ENCODE data around the gene TULP4. TPM values are rescaled to one million over a fixed set of nuclear protein-coding genes. Genes with fewer than 3 reads are reported as not detected.

Gene TULP4
- total RNA-seq, 1 experiment from 2014 or later = 64.6 TPM

GRCh38 chr6:158465747-158466146 lies 153.5 kb downstream of the TULP4 start:
- Histone ChIP-seq H2AFZ (ENCODE audit: low read length) (no peak overlapping the region), H3K79me1 (ENCODE audit: insufficient read depth, low read depth, low read length, poor library complexity, severe bottlenecking) (no peaks in the 10 kb centered on the region), H4K91ac (ENCODE audit: insufficient read length, low read depth, low read length) (no peak overlapping the region), H2BK12ac (ENCODE audit: insufficient read length, low read depth, low read length) (peak overlapping the region; percentile 92), H3K4me1 (ENCODE audit: insufficient read depth, low read length) (peaks cover 12% of the 10 kb centered on the region; the same call in 1 of the 2 replicates), H3K27ac (ENCODE audit: insufficient read length, low read depth, low read length) (no peak overlapping the region), H3K56ac (ENCODE audit: insufficient read length, low read depth, low read length) (no peak overlapping the region), H2BK120ac (ENCODE audit: low read depth, low read length, poor library complexity, severe bottlenecking) (no peak overlapping the region), H3K18ac (ENCODE audit: insufficient read length, low read depth, low read length) (peak overlapping the region; percentile 62), H3K27me3 (ENCODE audit: insufficient read depth, low read length) (peaks cover 41% of the 10 kb centered on the region), H3K23ac (ENCODE audit: insufficient read length, low read depth, low read length) (no peak overlapping the region), H4K8ac (replicated peaks; ENCODE audit: insufficient read length, low read depth, low read length) (no peak overlapping the region), H3K9me3 (ENCODE audit: control insufficient read depth, low read depth, low read length) (no peaks in the 10 kb centered on the region), H3K9ac (ENCODE audit: extremely low read depth, insufficient read length, low read length) (no peak overlapping the region), H4K20me1 (ENCODE audit: control insufficient read depth, insufficient read depth, insufficient read length) (no peaks in the 10 kb centered on the region), H3K23me2 (ENCODE audit: insufficient read length, low read depth, low read length, poor library complexity, severe bottlenecking) (no peaks in the 10 kb centered on the region), H2BK20ac (ENCODE audit: low read depth, low read length, poor library complexity, severe bottlenecking) (no peak overlapping the region), H2AK5ac (ENCODE audit: insufficient read length, low read length) (no peak overlapping the region), H3K79me2 (ENCODE audit: insufficient read depth, low read length) (no peaks in the 10 kb centered on the region), H3T11ph (ENCODE audit: low read length) (no peak overlapping the region), H3K4me2 (ENCODE audit: insufficient read depth, insufficient read length, low read length) (no peak overlapping the region), H2BK15ac (ENCODE audit: low read depth, low read length) (no peak overlapping the region), H2BK5ac (ENCODE audit: insufficient read length, low read length) (no peak overlapping the region), H4K5ac (ENCODE audit: insufficient read length, low read depth, low read length) (no peak overlapping the region), H3K14ac (ENCODE audit: insufficient read depth, low read length) (no peak overlapping the region), H3K4ac (ENCODE audit: low read depth, low read length) (no peak overlapping the region; the same call in 1 of the 2 replicates)
- Mint-ChIP-seq H3K36me3 (ENCODE audit: insufficient read depth in 1 of 3, low read depth in 3 of 3) (peaks cover 41 to 44% (median 42%) of the 10 kb centered on the region in 3 experiments), H3K9me3 (peaks cover 11 to 15% of the 10 kb centered on the region in 2 experiments), H3K4me3 (no peak overlapping the region), H3K4me1 (peaks cover 68 to 77% of the 10 kb centered on the region in 2 experiments), H3K27ac (no peak overlapping the region; a peak in 1 of 7 replicates), H3K27me3 (ENCODE audit: low read depth) (peaks cover 57% of the 10 kb centered on the region)
- TF ChIP-seq CTCF (conservative IDR thresholded peaks at IDR 0.05) = no peak
- WGBS (ENCODE audit: extremely low coverage, insufficient read length, low lambda C conversion rate) = no CpG with 5 or more reads among the region's 3 CpGs
- DNase-seq = no peak

Measured in H9 (cell line).